WTC11 (cell line): Measurements from ENCODE around the gene ZDHHC17. TPM values are rescaled to one million over a fixed set of nuclear protein-coding genes. Genes with fewer than 3 reads are reported as not detected.

ENCODE experiments used
- ATAC-seq: fragments of 200-7000 bp; cut with Tn5 transposase; 2 replicates; pipeline ENCODE4 v1.10.0; 2021; ENCODE audit warnings: mild to moderate bottlenecking, moderate library complexity
- CTCF ChIA-PET: fragments of 300-600 bp; sonication (Branson Sonifier 250); formaldehyde crosslinking; loops from one replicate; lab custom pipeline; 2021; ENCODE audit warnings: antibody characterized with exemption; lab: Charles Lee
- POLR2A ChIA-PET: fragments of 350-600 bp; sonication (Branson Sonifier 250); formaldehyde crosslinking; loops from one replicate; lab custom pipeline; 2021; ENCODE audit warnings: antibody characterized with exemption; lab: Charles Lee
- DNase-seq: peaks from one replicate; pipeline ENCODE4 v3.0.0; 2021; ENCODE audit warnings: low spot score
- H3K27ac Mint-ChIP-seq: 2 replicates; pipeline ENCODE4 v1.8.0; 2021; ENCODE audit warnings: mixed read lengths
- H3K27me3 Mint-ChIP-seq: 2 replicates; pipeline ENCODE4 v1.8.0; 2021; ENCODE audit warnings: low read depth, mild to moderate bottlenecking, moderate library complexity, mixed read lengths
- H3K36me3 Mint-ChIP-seq: 2 replicates; pipeline ENCODE4 v1.8.0; 2021; ENCODE audit warnings: mixed read lengths
- H3K4me1 Mint-ChIP-seq: 2 replicates; pipeline ENCODE4 v1.8.0; 2022; ENCODE audit warnings: mixed read lengths
- H3K4me3 Mint-ChIP-seq: 2 replicates; pipeline ENCODE4 v1.8.0; 2021; ENCODE audit warnings: mild to moderate bottlenecking, moderate library complexity, mixed read lengths
- H3K9me3 Mint-ChIP-seq: 2 replicates; pipeline ENCODE4 v1.8.0; 2021; ENCODE audit warnings: mixed read lengths
- AFF4 ChIP-seq: sonication (generic); formaldehyde crosslinking; IDR thresholded peaks from 2 replicates; pipeline ENCODE4 v1.8.1; 2023; ENCODE audit warnings: mild to moderate bottlenecking, missing genetic modification reagents, borderline replicate concordance
- ATF6 ChIP-seq: sonication (generic); formaldehyde crosslinking; IDR thresholded peaks from 2 replicates; pipeline ENCODE4 v1.8.1; 2023; ENCODE audit warnings: mild to moderate bottlenecking, missing genetic modification reagents
- CDX4 ChIP-seq: fragments of 250-450 bp; sonication (Bioruptor Pico); IDR thresholded peaks from 2 replicates; pipeline ENCODE4 v1.9.0; 2021; ENCODE audit warnings: moderate library complexity, mild to moderate bottlenecking, inconsistent platforms, borderline replicate concordance
- CTCF ChIP-seq: fragments of 200-600 bp; IDR thresholded peaks from 2 replicates; pipeline ENCODE4 v1.8.0; 2022; ENCODE audit warnings: antibody characterized with exemption
- ESRRA ChIP-seq: sonication (generic); formaldehyde crosslinking; IDR thresholded peaks from 2 replicates; pipeline ENCODE4 v1.8.1; 2022; ENCODE audit warnings: mild to moderate bottlenecking, missing genetic modification reagents, borderline replicate concordance
- GTF2I ChIP-seq: fragments of 250-450 bp; sonication (Bioruptor Pico); conservative IDR thresholded peaks from 2 replicates; pipeline ENCODE4 v1.4.0; 2021; ENCODE audit warnings: mild to moderate bottlenecking
- HMGA2 ChIP-seq: fragments of 250-450 bp; sonication (Bioruptor Pico); IDR thresholded peaks from 2 replicates; pipeline ENCODE4 v1.4.0; 2021; ENCODE audit warnings: mild to moderate bottlenecking, moderate library complexity
- IRF2 ChIP-seq: sonication (generic); formaldehyde crosslinking; IDR thresholded peaks from 2 replicates; pipeline ENCODE4 v1.8.0; 2022; ENCODE audit warnings: low read depth, missing genetic modification reagents, borderline replicate concordance
- MLX ChIP-seq: sonication (generic); formaldehyde crosslinking; IDR thresholded peaks from 2 replicates; pipeline ENCODE4 v1.8.1; 2023; ENCODE audit warnings: mild to moderate bottlenecking, missing genetic modification reagents, moderate library complexity
- NFYB ChIP-seq: sonication (generic); formaldehyde crosslinking; conservative IDR thresholded peaks from 2 replicates; pipeline ENCODE4 v1.8.0; 2022; ENCODE audit warnings: low read depth, missing genetic modification reagents
- SMAD3 ChIP-seq: sonication (generic); formaldehyde crosslinking; IDR thresholded peaks from 2 replicates; pipeline ENCODE4 v1.8.0; 2022; ENCODE audit warnings: missing genetic modification reagents, mild to moderate bottlenecking, borderline replicate concordance
- ZNF263 ChIP-seq: sonication (generic); formaldehyde crosslinking; IDR thresholded peaks from 2 replicates; pipeline ENCODE4 v1.8.1; 2022; ENCODE audit warnings: low read depth, mild to moderate bottlenecking, moderate library complexity, missing genetic modification reagents
- ZNF317 ChIP-seq: sonication (generic); formaldehyde crosslinking; IDR thresholded peaks from 2 replicates; pipeline ENCODE4 v1.8.1; 2023; ENCODE audit warnings: low read depth, mild to moderate bottlenecking, moderate library complexity, missing genetic modification reagents, borderline replicate concordance
- ZNF423 ChIP-seq: fragments of 250-450 bp; sonication (Bioruptor Pico); IDR thresholded peaks from 2 replicates; pipeline ENCODE4 v2.1.2; 2022; ENCODE audit warnings: mild to moderate bottlenecking, moderate library complexity
- ZNF512 ChIP-seq: sonication (generic); formaldehyde crosslinking; IDR thresholded peaks from 2 replicates; pipeline ENCODE4 v1.8.1; 2022; ENCODE audit warnings: missing genetic modification reagents, borderline replicate concordance
- total RNA-seq: library from RNA; stranded (reverse); gene quantifications from 3 replicates; pipeline ENCODE4 v1.2.3, GENCODE V29; 2021

ZDHHC17 gene
- total RNA-seq, 1 experiment from 2014 or later: 30.7 TPM

GRCh38 chr12:76790564-76791552 is 26.9 kb downstream of the ZDHHC17 start:
- peaks cover 18% of the 10 kb centered on the region for H3K9me3 Mint-ChIP-seq
- H3K4me3 Mint-ChIP-seq: no peak overlapping the region
- H3K36me3 Mint-ChIP-seq: peaks cover 10% of the 10 kb centered on the region
- CTCF ChIA-PET: interaction anchor here (0.8 to 2.0 kb wide), 5 partner anchors 22 to 169 kb away, joined by 3 to 14 read pairs (median 3); no protein-coding TSS in a partner anchor
- H3K27ac Mint-ChIP-seq: no peak overlapping the region
- POLR2A ChIA-PET: no interaction called here
- no peak for ATAC-seq
- no peaks in the 10 kb centered on the region for H3K27me3 Mint-ChIP-seq
- H3K4me1 Mint-ChIP-seq: peaks cover 14% of the 10 kb centered on the region
- TF ChIP-seq CTCF: peak; percentile 48
- no peak for TF ChIP-seq CDX4
- no peak for TF ChIP-seq ESRRA (CRISPR knock-in tag)
- TF ChIP-seq AFF4: no peak
- TF ChIP-seq, all 79 proteins: peak for 1
- DNase-seq: no peak

- no peak overlapping the region for H3K4me3 Mint-ChIP-seq
- H3K27me3 Mint-ChIP-seq: no peaks in the 10 kb centered on the region
- TF ChIP-seq ESRRA (CRISPR knock-in tag): no peak
- TF ChIP-seq NFYB: no peak
- TF ChIP-seq GTF2I: no peak
- TF ChIP-seq IRF2: no peak
- TF ChIP-seq ZNF317: no peak
- no peak for TF ChIP-seq HMGA2 (CRISPR knock-in tag)
- TF ChIP-seq SMAD3 (CRISPR knock-in tag): no peak
- TF ChIP-seq ZNF263 (CRISPR knock-in tag): no peak
- TF ChIP-seq ZNF512 (CRISPR knock-in tag): no peak
- no peak for TF ChIP-seq ATF6 (CRISPR knock-in tag)
- TF ChIP-seq MLX (CRISPR knock-in tag): no peak
- no peak for TF ChIP-seq ZNF423 (CRISPR knock-in tag)
- ATAC-seq (no peak), DNase-seq (no peak)
- no peaks in the 10 kb centered on the region for H3K36me3 Mint-ChIP-seq
- H3K9me3 Mint-ChIP-seq: peaks cover 4% of the 10 kb centered on the region
- peaks cover 14% of the 10 kb centered on the region for H3K4me1 Mint-ChIP-seq
- CTCF ChIA-PET: interaction anchor here (0.6 to 1.8 kb wide), 5 partner anchors 12 to 218 kb away, joined by 3 to 6 read pairs (median 5); no protein-coding TSS in a partner anchor
- POLR2A ChIA-PET: no interaction called here
- H3K27ac Mint-ChIP-seq: no peak overlapping the region
These were observed 28.9 kb downstream of the ZDHHC17 start for GRCh38 chr12:76792828-76793227.
